Measurements from ENCODE around the gene WWOX. TPM values are rescaled to one million over a fixed set of nuclear protein-coding genes. Genes with fewer than 3 reads are reported as not detected.

Gene WWOX
- total and polyA plus RNA-seq, 2 of the 8 experiments (the other 6 are each of a cell fraction or from before 2014, with no cell fraction given) = 5.4 to 16.7 TPM

- TF ChIP-seq RNF2 (IDR thresholded peaks at IDR 0.05; ENCODE audit: borderline replicate concordance, low read depth, low read length, missing control alignments, poor library complexity, severe bottlenecking) (no peak), HDAC2 (IDR thresholded peaks at IDR 0.05; ENCODE audit: borderline replicate concordance in 1 of 2, low read depth in 2 of 2, low read length in 2 of 2) (no peak), SUZ12 (IDR thresholded peaks at IDR 0.05; ENCODE audit: low read length) (no peak), CEBPB (IDR thresholded peaks at IDR 0.05; ENCODE audit: low read depth, low read length) (no peak), SIRT6 (IDR thresholded peaks at IDR 0.05; ENCODE audit: low read length) (no peak), CREB1 (IDR thresholded peaks at IDR 0.05) (no peak), POLR2AphosphoS5 (IDR thresholded peaks at IDR 0.05; ENCODE audit: low read depth, low read length) (no peak), CHD2 (IDR thresholded peaks at IDR 0.05; ENCODE audit: low read length) (no peak), KDM4A (IDR thresholded peaks at IDR 0.05; ENCODE audit: low read depth, low read length, severe bottlenecking) (no peak)
These were observed 119.6 kb downstream of the WWOX start (continued) for GRCh38 chr16:78218856-78219651.

Data from H1 (cell line).